ENCODE measurements around the gene INTS6L. TPM values are rescaled to one million over a fixed set of nuclear protein-coding genes. Genes with fewer than 3 reads are reported as not detected.

Gene INTS6L
- total RNA-seq (10 to 100 TPM; 19.4 to 20.2 TPM), polyA plus RNA-seq (5.4 TPM)

- Mint-ChIP-seq H3K4me1 (peaks cover 29 to 43% (median 40%) of the 10 kb centered on the region in 3 donors), H3K9me3 (no peaks in the 10 kb centered on the region), H3K27me3 (peaks cover 0 to 6% of the 10 kb centered on the region in 2 donors), H3K27ac (peak within 1 kb of the TSS; percentile 92 to 98 (median 96)), H3K4me3 (peak within 1 kb of the TSS; percentile 94 to 100 (median 97)), H3K36me3 (peaks cover 0 to 5% (median 0%) of the 10 kb centered on the region in 3 donors)
- CTCF ChIA-PET, result no interaction called here
- DNase-seq, result peak; percentile 77 to 93 (median 87)
- Histone ChIP-seq H3K27ac (ENCODE audit: low read depth, low read length) (peak within 1 kb of the TSS; percentile 79), H3K4me3 (ENCODE audit: low read length) (peak within 1 kb of the TSS; percentile 81), H3K9me3 (ENCODE audit: low read length) (no peaks in the 10 kb centered on the region), H3K36me3 (ENCODE audit: insufficient read depth, low read length) (no peaks in the 10 kb centered on the region), H3K4me1 (ENCODE audit: insufficient read depth, low read length) (peaks cover 14% of the 10 kb centered on the region), H3K27me3 (ENCODE audit: insufficient read depth, low read length, poor library complexity, severe bottlenecking) (no peaks in the 10 kb centered on the region)
- POLR2A ChIA-PET, result interaction anchor here (0.6 to 0.8 kb wide), 2 partner anchors 519 to 1054 kb away, joined by 4 read pairs; no protein-coding TSS in a partner anchor
These were observed at the start of gene INTS6L for GRCh38 chrX:135520553-135521404. TSS of gene INTS6L (plus strand) at chrX:135520660. CDS start at chrX:135520993, 333 bp downstream.

- Histone ChIP-seq H3K4me1 (ENCODE audit: insufficient read depth, low read length) (no peaks in the 10 kb centered on the region), H3K36me3 (ENCODE audit: insufficient read depth, low read length) (no peaks in the 10 kb centered on the region), H3K4me3 (ENCODE audit: low read length) (no peak overlapping the region), H3K27ac (ENCODE audit: low read depth, low read length) (no peak overlapping the region), H3K27me3 (ENCODE audit: insufficient read depth, low read length, poor library complexity, severe bottlenecking) (no peaks in the 10 kb centered on the region), H3K9me3 (ENCODE audit: low read length) (no peaks in the 10 kb centered on the region)
- Mint-ChIP-seq H3K27ac (no peak overlapping the region), H3K9me3 (no peaks in the 10 kb centered on the region), H3K4me1 (peaks cover 2 to 7% (median 5%) of the 10 kb centered on the region in 3 donors), H3K4me3 (no peak overlapping the region), H3K27me3 (peaks cover 0 to 3% of the 10 kb centered on the region in 2 donors), H3K36me3 (no peaks in the 10 kb centered on the region)
- CTCF ChIA-PET, result no interaction called here
- POLR2A ChIA-PET, result no interaction called here
- no peak for DNase-seq
These were observed 44.1 kb upstream of the INTS6L start for GRCh38 chrX:135476378-135476777.

- H3K4me1 ChIP-seq (ENCODE audit: insufficient read depth, low read length), result no peaks in the 10 kb centered on the region
- peak in 4 of 5 donors; percentile 2 to 57 (median 27) for DNase-seq
- H3K9me3 Mint-ChIP-seq, result no peaks in the 10 kb centered on the region
- H3K4me3 ChIP-seq (ENCODE audit: low read length), result no peak overlapping the region
- peaks cover 2 to 7% (median 5%) of the 10 kb centered on the region in 3 donors for H3K4me1 Mint-ChIP-seq
- H3K27me3 ChIP-seq (ENCODE audit: insufficient read depth, low read length, poor library complexity, severe bottlenecking), result no peaks in the 10 kb centered on the region
- no peaks in the 10 kb centered on the region for H3K9me3 ChIP-seq (ENCODE audit: low read length)
- no peak overlapping the region for H3K27ac Mint-ChIP-seq
- no peak overlapping the region for H3K4me3 Mint-ChIP-seq
- H3K36me3 ChIP-seq (ENCODE audit: insufficient read depth, low read length), result no peaks in the 10 kb centered on the region
- CTCF ChIA-PET, result no interaction called here
- H3K27ac ChIP-seq (ENCODE audit: low read depth, low read length), result no peak overlapping the region
- peaks cover 0 to 5% of the 10 kb centered on the region in 2 donors for H3K27me3 Mint-ChIP-seq
- POLR2A ChIA-PET, result no interaction called here
- H3K36me3 Mint-ChIP-seq, result no peaks in the 10 kb centered on the region
These were observed 42.9 kb upstream of the INTS6L start for GRCh38 chrX:135477576-135477975.

GRCh38 chrX:135480076-135480475 lies 40.4 kb upstream of the INTS6L start:
- no peak overlapping the region for H3K27ac Mint-ChIP-seq
- H3K27me3 Mint-ChIP-seq, result peaks cover 0 to 5% of the 10 kb centered on the region in 2 donors
- no peak overlapping the region for H3K4me3 ChIP-seq (ENCODE audit: low read length)
- H3K4me1 Mint-ChIP-seq, result peaks cover 2 to 7% (median 5%) of the 10 kb centered on the region in 3 donors
- H3K27ac ChIP-seq (ENCODE audit: low read depth, low read length), result no peak overlapping the region
- POLR2A ChIA-PET, result no interaction called here
- no peaks in the 10 kb centered on the region for H3K36me3 ChIP-seq (ENCODE audit: insufficient read depth, low read length)
- H3K9me3 Mint-ChIP-seq, result no peaks in the 10 kb centered on the region
- H3K27me3 ChIP-seq (ENCODE audit: insufficient read depth, low read length, poor library complexity, severe bottlenecking), result no peaks in the 10 kb centered on the region
- CTCF ChIA-PET, result no interaction called here
- no peak for DNase-seq
- H3K9me3 ChIP-seq (ENCODE audit: low read length), result no peaks in the 10 kb centered on the region
- no peak overlapping the region for H3K4me3 Mint-ChIP-seq
- no peaks in the 10 kb centered on the region for H3K36me3 Mint-ChIP-seq
- no peaks in the 10 kb centered on the region for H3K4me1 ChIP-seq (ENCODE audit: insufficient read depth, low read length)

- no peaks in the 10 kb centered on the region for H3K4me1 ChIP-seq (ENCODE audit: insufficient read depth, low read length)
- no peak overlapping the region for H3K27ac ChIP-seq (ENCODE audit: low read depth, low read length)
- no peak overlapping the region for H3K4me3 ChIP-seq (ENCODE audit: low read length)
- Mint-ChIP-seq H3K9me3 (no peaks in the 10 kb centered on the region), H3K36me3 (no peaks in the 10 kb centered on the region), H3K27me3 (peaks cover 0 to 5% of the 10 kb centered on the region in 2 donors), H3K27ac (no peak overlapping the region), H3K4me1 (peaks cover 2 to 5% (median 4%) of the 10 kb centered on the region in 3 donors), H3K4me3 (no peak overlapping the region)
- DNase-seq, result no peak
- no peaks in the 10 kb centered on the region for H3K27me3 ChIP-seq (ENCODE audit: insufficient read depth, low read length, poor library complexity, severe bottlenecking)
- POLR2A ChIA-PET, result no interaction called here
- CTCF ChIA-PET, result no interaction called here
- no peaks in the 10 kb centered on the region for H3K9me3 ChIP-seq (ENCODE audit: low read length)
- no peaks in the 10 kb centered on the region for H3K36me3 ChIP-seq (ENCODE audit: insufficient read depth, low read length)
These were observed 38.7 kb upstream of the INTS6L start for GRCh38 chrX:135481696-135482179.

GRCh38 chrX:135484641-135485289 lies 35.7 kb upstream of the INTS6L start:
- H3K4me3 Mint-ChIP-seq, result no peak overlapping the region
- ChIA-PET CTCF (no interaction called here), POLR2A (no interaction called here)
- no peaks in the 10 kb centered on the region for H3K36me3 Mint-ChIP-seq
- Histone ChIP-seq H3K4me3 (ENCODE audit: low read length) (no peak overlapping the region), H3K27me3 (ENCODE audit: insufficient read depth, low read length, poor library complexity, severe bottlenecking) (no peaks in the 10 kb centered on the region), H3K27ac (ENCODE audit: low read depth, low read length) (no peak overlapping the region), H3K36me3 (ENCODE audit: insufficient read depth, low read length) (no peaks in the 10 kb centered on the region), H3K4me1 (ENCODE audit: insufficient read depth, low read length) (no peaks in the 10 kb centered on the region), H3K9me3 (ENCODE audit: low read length) (no peaks in the 10 kb centered on the region)
- peak in 2 of 5 donors; percentile 26 to 36 for DNase-seq
- no peaks in the 10 kb centered on the region for H3K4me1 Mint-ChIP-seq
- no peaks in the 10 kb centered on the region for H3K9me3 Mint-ChIP-seq
- peaks cover 0 to 7% of the 10 kb centered on the region in 2 donors for H3K27me3 Mint-ChIP-seq
- no peak overlapping the region for H3K27ac Mint-ChIP-seq

- no peaks in the 10 kb centered on the region for H3K9me3 Mint-ChIP-seq
These were observed 30.9 kb upstream of the INTS6L start for GRCh38 chrX:135489542-135489941.

GRCh38 chrX:135490979-135491514 lies 29.4 kb upstream of the INTS6L start:
- H3K4me1 ChIP-seq (ENCODE audit: insufficient read depth, low read length), result no peaks in the 10 kb centered on the region
- no peaks in the 10 kb centered on the region for H3K27me3 ChIP-seq (ENCODE audit: insufficient read depth, low read length, poor library complexity, severe bottlenecking)
- no peaks in the 10 kb centered on the region for H3K9me3 ChIP-seq (ENCODE audit: low read length)
- Mint-ChIP-seq H3K4me3 (no peak overlapping the region), H3K4me1 (peaks cover 0 to 1% (median 0%) of the 10 kb centered on the region in 3 donors), H3K9me3 (no peaks in the 10 kb centered on the region), H3K27ac (no peak overlapping the region), H3K36me3 (no peaks in the 10 kb centered on the region), H3K27me3 (peaks cover 0 to 8% of the 10 kb centered on the region in 2 donors)
- no peak overlapping the region for H3K27ac ChIP-seq (ENCODE audit: low read depth, low read length)
- POLR2A ChIA-PET, result no interaction called here
- CTCF ChIA-PET, result no interaction called here
- no peak for DNase-seq
- no peak overlapping the region for H3K4me3 ChIP-seq (ENCODE audit: low read length)
- H3K36me3 ChIP-seq (ENCODE audit: insufficient read depth, low read length), result no peaks in the 10 kb centered on the region

More at GRCh38 chrX:135489542-135489941, 30.9 kb upstream of the INTS6L start:
- Mint-ChIP-seq H3K27ac (no peak overlapping the region), H3K27me3 (peaks cover 0 to 8% of the 10 kb centered on the region in 2 donors), H3K36me3 (no peaks in the 10 kb centered on the region), H3K4me3 (no peak overlapping the region), H3K4me1 (peaks cover 0 to 1% (median 0%) of the 10 kb centered on the region in 3 donors)
- POLR2A ChIA-PET, result no interaction called here
- DNase-seq, result no peak
- Histone ChIP-seq H3K27ac (ENCODE audit: low read depth, low read length) (no peak overlapping the region), H3K9me3 (ENCODE audit: low read length) (no peaks in the 10 kb centered on the region), H3K4me3 (ENCODE audit: low read length) (no peak overlapping the region), H3K4me1 (ENCODE audit: insufficient read depth, low read length) (no peaks in the 10 kb centered on the region), H3K27me3 (ENCODE audit: insufficient read depth, low read length, poor library complexity, severe bottlenecking) (no peaks in the 10 kb centered on the region), H3K36me3 (ENCODE audit: insufficient read depth, low read length) (no peaks in the 10 kb centered on the region)
- CTCF ChIA-PET, result no interaction called here
